HFFc6 (cell line): Measurements from ENCODE around the gene TBC1D23. TPM values are rescaled to one million over a fixed set of nuclear protein-coding genes. Genes with fewer than 3 reads are reported as not detected.
"Not testable (repeated sequence)": the region's sequence is repeated elsewhere in the genome, so short reads cannot be mapped to it uniquely, and the experiment has no call there.

Experiments used
- DNase-seq: peaks from one replicate; pipeline ENCODE4 v3.0.0-alpha.2; 2018
- H3K27ac Mint-ChIP-seq: 2 replicates; pipeline ENCODE4 v1.8.0; 2020; ENCODE audit warnings: mild to moderate bottlenecking, mixed read lengths
- H3K27me3 Mint-ChIP-seq: 2 replicates; pipeline ENCODE4 v1.8.0; 2021; ENCODE audit warnings: mild to moderate bottlenecking, moderate library complexity, mixed read lengths; ENCODE audit not compliant: insufficient read depth
- H3K36me3 Mint-ChIP-seq: 2 replicates; pipeline ENCODE4 v1.8.0; 2021; ENCODE audit warnings: low read depth, mixed read lengths
- H3K4me1 Mint-ChIP-seq: 2 replicates; pipeline ENCODE4 v1.8.0; 2020; ENCODE audit warnings: low read depth, mixed read lengths
- H3K4me3 Mint-ChIP-seq: 2 replicates; pipeline ENCODE4 v1.8.0; 2020; ENCODE audit warnings: mild to moderate bottlenecking, moderate library complexity, mixed read lengths
- H3K9me3 Mint-ChIP-seq: 2 replicates; pipeline ENCODE4 v1.8.0; 2020; ENCODE audit warnings: mild to moderate bottlenecking, mixed read lengths
- CTCF ChIP-seq: fragments of 200-600 bp; sonication (generic); IDR thresholded peaks from 2 replicates; pipeline ENCODE4 v1.5.0; 2021; ENCODE audit warnings: antibody characterized with exemption, mild to moderate bottlenecking
- total RNA-seq, 6 experiments: library from RNA; stranded (reverse); fragmentation: NEBNext Ultra II Directional; extraction: Animal tissue kit (Norgen Biotek cat#: 25700); gene quantifications; 2 replicates in 1 of 6; 3 replicates in 5 of 6; pipeline ENCODE4 v1.2.3, GENCODE V29; 2021

Gene TBC1D23
- total RNA-seq, 6 experiments from 2014 or later, result 62.1 to 76.5 (median 72.9) TPM

GRCh38 chr3:100256731-100257151 lies 4.1 kb upstream of the TBC1D23 start:
- DNase-seq, result peak; percentile 10
- 0 out of 2 replicates have a peak, but pooled peaks cover 3% of the 10 kb centered on the region for H3K27me3 Mint-ChIP-seq
- peak overlapping the region; percentile 30 for H3K4me3 Mint-ChIP-seq
- no peak for TF ChIP-seq CTCF
- H3K4me1 Mint-ChIP-seq, result peaks cover 51% of the 10 kb centered on the region
- H3K36me3 Mint-ChIP-seq, result peaks cover 3% of the 10 kb centered on the region; the same call in 1 of the 2 replicates
- peak overlapping the region; percentile 64; the same call in 1 of the 2 replicates for H3K27ac Mint-ChIP-seq
- no peaks in the 10 kb centered on the region for H3K9me3 Mint-ChIP-seq

- Mint-ChIP-seq H3K36me3 (peaks cover 8% of the 10 kb centered on the region; the same call in 1 of the 2 replicates), H3K4me3 (no peak overlapping the region; the same call in 1 of the 2 replicates), H3K9me3 (no peaks in the 10 kb centered on the region), H3K4me1 (peaks cover 56% of the 10 kb centered on the region), H3K27me3 (0 out of 2 replicates have a peak, but pooled peaks cover 3% of the 10 kb centered on the region), H3K27ac (peak overlapping the region; percentile 64)
- no peak for TF ChIP-seq CTCF
- DNase-seq, result peak; percentile 37
Observed at GRCh38 chr3:100257586-100257985, 3.2 kb upstream of the TBC1D23 start.

- peak overlapping the region; percentile 93 for H3K4me3 Mint-ChIP-seq
- no peak for DNase-seq
- H3K9me3 Mint-ChIP-seq, result no peaks in the 10 kb centered on the region
- H3K27ac Mint-ChIP-seq, result peak overlapping the region; percentile 94
- H3K27me3 Mint-ChIP-seq, result no peaks in the 10 kb centered on the region; the same call in 1 of the 2 replicates
- TF ChIP-seq CTCF, result no peak
- peaks cover 75% of the 10 kb centered on the region for H3K4me1 Mint-ChIP-seq
- peaks cover 22% of the 10 kb centered on the region for H3K36me3 Mint-ChIP-seq
Observed at GRCh38 chr3:100260081-100260684, 609 bp upstream of the TBC1D23 start.

- Mint-ChIP-seq H3K27ac (peak overlapping the region; percentile 94), H3K4me1 (peaks cover 81% of the 10 kb centered on the region), H3K27me3 (no peaks in the 10 kb centered on the region; the same call in 1 of the 2 replicates), H3K36me3 (peaks cover 22% of the 10 kb centered on the region), H3K4me3 (peak overlapping the region; percentile 93), H3K9me3 (no peaks in the 10 kb centered on the region)
- DNase-seq, result peak; percentile 57
- no peak for TF ChIP-seq CTCF
Observed at GRCh38 chr3:100261485-100261903, 702 bp downstream of the TBC1D23 start.

- not testable (repeated sequence) for H3K27me3 Mint-ChIP-seq, H3K9me3 Mint-ChIP-seq, DNase-seq
- H3K27ac Mint-ChIP-seq, result peak overlapping the region; percentile 55
- H3K4me1 Mint-ChIP-seq, result peaks cover 80% of the 10 kb centered on the region
- peak overlapping the region; percentile 68 for H3K4me3 Mint-ChIP-seq
- peaks cover 22% of the 10 kb centered on the region for H3K36me3 Mint-ChIP-seq
Observed at GRCh38 chr3:100262925-100263324, 2.1 kb downstream of the TBC1D23 start.

GRCh38 chr3:100263583-100263982 lies 2.8 kb downstream of the TBC1D23 start:
- Mint-ChIP-seq H3K36me3 (peaks cover 22% of the 10 kb centered on the region), H3K27me3 (no peaks in the 10 kb centered on the region; the same call in 1 of the 2 replicates), H3K27ac (peak overlapping the region; percentile 55), H3K4me3 (peak overlapping the region; percentile 68), H3K4me1 (peaks cover 82% of the 10 kb centered on the region), H3K9me3 (no peaks in the 10 kb centered on the region)
- no peak for DNase-seq
- TF ChIP-seq CTCF, result no peak
